Measurements from ENCODE around the gene WLS. TPM values are rescaled to one million over a fixed set of nuclear protein-coding genes. Genes with fewer than 3 reads are reported as not detected.

WLS gene
- total and polyA plus RNA-seq, 10 of the 15 experiments (the other 5 are each of a cell fraction or from before 2014, with no cell fraction given), result 0.04 to 0.36 TPM; not detected in 8

DNA sequence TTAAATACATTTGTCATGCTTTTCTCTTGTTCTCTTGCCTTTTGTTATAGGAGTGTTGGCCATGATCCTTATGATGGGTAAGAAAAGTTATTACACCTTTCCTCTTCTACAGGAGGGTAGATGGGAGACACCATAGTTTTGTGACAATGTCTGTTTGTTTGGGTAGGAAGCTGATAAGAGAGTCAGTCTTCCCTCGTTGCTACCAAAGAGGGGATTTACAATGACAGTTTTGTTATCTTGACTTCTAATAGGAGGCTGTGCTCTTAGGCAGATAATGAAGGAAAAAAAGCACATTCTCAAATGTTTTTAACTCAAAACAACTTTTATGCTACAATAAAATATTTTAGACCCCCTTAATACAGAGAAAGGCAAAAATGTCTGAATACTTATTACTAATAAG lies 48.0 kb upstream of the WLS start (continued):
- TF ChIP-seq, protein P1, sequence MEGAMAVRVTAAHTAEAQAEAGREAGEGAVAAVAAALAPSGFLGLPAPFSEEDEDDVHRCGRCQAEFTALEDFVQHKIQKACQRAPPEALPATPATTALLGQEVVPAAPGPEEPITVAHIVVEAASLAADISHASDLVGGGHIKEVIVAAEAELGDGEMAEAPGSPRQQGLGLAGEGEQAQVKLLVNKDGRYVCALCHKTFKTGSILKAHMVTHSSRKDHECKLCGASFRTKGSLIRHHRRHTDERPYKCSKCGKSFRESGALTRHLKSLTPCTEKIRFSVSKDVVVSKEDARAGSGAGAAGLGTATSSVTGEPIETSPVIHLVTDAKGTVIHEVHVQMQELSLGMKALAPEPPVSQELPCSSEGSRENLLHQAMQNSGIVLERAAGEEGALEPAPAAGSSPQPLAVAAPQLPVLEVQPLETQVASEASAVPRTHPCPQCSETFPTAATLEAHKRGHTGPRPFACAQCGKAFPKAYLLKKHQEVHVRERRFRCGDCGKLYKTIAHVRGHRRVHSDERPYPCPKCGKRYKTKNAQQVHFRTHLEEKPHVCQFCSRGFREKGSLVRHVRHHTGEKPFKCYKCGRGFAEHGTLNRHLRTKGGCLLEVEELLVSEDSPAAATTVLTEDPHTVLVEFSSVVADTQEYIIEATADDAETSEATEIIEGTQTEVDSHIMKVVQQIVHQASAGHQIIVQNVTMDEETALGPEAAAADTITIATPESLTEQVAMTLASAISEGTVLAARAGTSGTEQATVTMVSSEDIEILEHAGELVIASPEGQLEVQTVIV (IDR thresholded peaks at IDR 0.05; ENCODE audit: borderline replicate concordance, partially characterized antibody), result no peak
- TF ChIP-seq ATF7 (IDR thresholded peaks at IDR 0.05; ENCODE audit: low read depth), result no peak
- TF ChIP-seq, protein P2, sequence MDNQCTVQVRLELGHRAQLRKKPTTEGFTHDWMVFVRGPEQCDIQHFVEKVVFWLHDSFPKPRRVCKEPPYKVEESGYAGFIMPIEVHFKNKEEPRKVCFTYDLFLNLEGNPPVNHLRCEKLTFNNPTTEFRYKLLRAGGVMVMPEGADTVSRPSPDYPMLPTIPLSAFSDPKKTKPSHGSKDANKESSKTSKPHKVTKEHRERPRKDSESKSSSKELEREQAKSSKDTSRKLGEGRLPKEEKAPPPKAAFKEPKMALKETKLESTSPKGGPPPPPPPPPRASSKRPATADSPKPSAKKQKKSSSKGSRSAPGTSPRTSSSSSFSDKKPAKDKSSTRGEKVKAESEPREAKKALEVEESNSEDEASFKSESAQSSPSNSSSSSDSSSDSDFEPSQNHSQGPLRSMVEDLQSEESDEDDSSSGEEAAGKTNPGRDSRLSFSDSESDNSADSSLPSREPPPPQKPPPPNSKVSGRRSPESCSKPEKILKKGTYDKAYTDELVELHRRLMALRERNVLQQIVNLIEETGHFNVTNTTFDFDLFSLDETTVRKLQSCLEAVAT (IDR thresholded peaks at IDR 0.05), result no peak

DNA sequence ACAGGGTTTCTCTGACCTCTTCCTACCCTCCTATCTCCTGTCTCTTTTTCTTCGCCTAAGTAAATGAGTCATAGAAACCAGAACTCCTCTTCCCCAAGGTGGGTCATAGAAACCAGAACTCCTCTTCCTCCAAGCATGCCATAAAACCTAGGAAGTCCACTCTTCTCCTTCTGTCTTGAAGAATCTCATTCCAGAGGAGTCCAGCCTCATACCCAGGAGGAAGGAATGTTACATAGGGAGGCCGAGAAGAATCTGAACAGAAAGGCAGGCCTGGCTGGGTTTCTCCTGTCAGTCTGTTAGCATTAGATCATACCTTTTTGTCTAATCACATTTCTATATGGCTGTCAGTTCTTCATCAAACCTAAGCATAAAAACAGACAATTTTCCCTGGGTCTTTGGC lies 47.5 kb upstream of the WLS start:
- Histone ChIP-seq H3K9me3 (replicated peaks; ENCODE audit: control insufficient read depth, insufficient read depth, low read length) (no peaks in the 10 kb centered on the region), H3K4me3 (no peak overlapping the region), H4K20me1 (ENCODE audit: control insufficient read depth, insufficient read depth) (no peaks in the 10 kb centered on the region), H3K4me2 (ENCODE audit: control insufficient read depth, insufficient read depth) (no peak overlapping the region), H3K4me1 (ENCODE audit: control insufficient read depth, insufficient read depth, low read length) (no peaks in the 10 kb centered on the region), H3K9ac (ENCODE audit: control insufficient read depth, insufficient read depth, low read length) (no peak overlapping the region), H2AFZ (ENCODE audit: control insufficient read depth, low read depth, low read length) (no peak overlapping the region), H3K27me3 (replicated peaks in 1 of 2; ENCODE audit: control insufficient read depth in 2 of 2, insufficient read depth in 2 of 2, low read length in 1 of 2) (no peaks in the 10 kb centered on the region), H3K36me3 (ENCODE audit: control insufficient read depth in 2 of 2, insufficient read depth in 2 of 2, low read length in 1 of 2) (no peaks in the 10 kb centered on the region), H3K79me2 (ENCODE audit: control insufficient read depth, insufficient read depth, low read length) (no peaks in the 10 kb centered on the region), H3K27ac (ENCODE audit: control insufficient read depth, insufficient read depth) (no peak overlapping the region)
- ChIA-PET POLR2A (no interaction called here), CTCF (no interaction called here), RAD21 (ENCODE audit: unreplicated experiment) (no interaction called here), SMC1A (ENCODE audit: uncharacterized antibody, unreplicated experiment) (no interaction called here)
- TF ChIP-seq CBX3 (IDR thresholded peaks at IDR 0.05; ENCODE audit: borderline replicate concordance, low read depth) (no peak), SREBF2 (IDR thresholded peaks at IDR 0.05; ENCODE audit: low read length) (no peak), KAT2A (conservative IDR thresholded peaks at IDR 0.05; ENCODE audit: control insufficient read depth, low read depth, low read length) (no peak), MYB (IDR thresholded peaks at IDR 0.05; ENCODE audit: borderline replicate concordance, low read depth, low read length) (no peak), FOXM1 (IDR thresholded peaks at IDR 0.05; ENCODE audit: low read depth, low read length) (no peak), HDGF (IDR thresholded peaks at IDR 0.05) (no peak), MEF2A (IDR thresholded peaks at IDR 0.05; ENCODE audit: insufficient read depth, low read depth, low read length) (no peak)
- TF ChIP-seq, protein P3, sequence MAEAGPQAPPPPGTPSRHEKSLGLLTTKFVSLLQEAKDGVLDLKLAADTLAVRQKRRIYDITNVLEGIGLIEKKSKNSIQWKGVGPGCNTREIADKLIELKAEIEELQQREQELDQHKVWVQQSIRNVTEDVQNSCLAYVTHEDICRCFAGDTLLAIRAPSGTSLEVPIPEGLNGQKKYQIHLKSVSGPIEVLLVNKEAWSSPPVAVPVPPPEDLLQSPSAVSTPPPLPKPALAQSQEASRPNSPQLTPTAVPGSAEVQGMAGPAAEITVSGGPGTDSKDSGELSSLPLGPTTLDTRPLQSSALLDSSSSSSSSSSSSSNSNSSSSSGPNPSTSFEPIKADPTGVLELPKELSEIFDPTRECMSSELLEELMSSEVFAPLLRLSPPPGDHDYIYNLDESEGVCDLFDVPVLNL (IDR thresholded peaks at IDR 0.05; ENCODE audit: low read depth, low read length), result no peak
- TF ChIP-seq, protein P4, sequence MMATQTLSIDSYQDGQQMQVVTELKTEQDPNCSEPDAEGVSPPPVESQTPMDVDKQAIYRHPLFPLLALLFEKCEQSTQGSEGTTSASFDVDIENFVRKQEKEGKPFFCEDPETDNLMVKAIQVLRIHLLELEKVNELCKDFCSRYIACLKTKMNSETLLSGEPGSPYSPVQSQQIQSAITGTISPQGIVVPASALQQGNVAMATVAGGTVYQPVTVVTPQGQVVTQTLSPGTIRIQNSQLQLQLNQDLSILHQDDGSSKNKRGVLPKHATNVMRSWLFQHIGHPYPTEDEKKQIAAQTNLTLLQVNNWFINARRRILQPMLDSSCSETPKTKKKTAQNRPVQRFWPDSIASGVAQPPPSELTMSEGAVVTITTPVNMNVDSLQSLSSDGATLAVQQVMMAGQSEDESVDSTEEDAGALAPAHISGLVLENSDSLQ (IDR thresholded peaks at IDR 0.05), result no peak
- FAIRE-seq (no peak), ATAC-seq (no peak), DNase-seq (ENCODE audit: low read depth, low spot score) (no peak)
- no TSS peak for BruUV-seq (replicated peaks)
- 19% methylated on average over 2 of the region's 2 CpGs for WGBS (ENCODE audit: insufficient coverage, insufficient replicate concordance, low lambda C conversion rate, missing lambda C conversion rate)
- intact Hi-C loops (cut with micrococcal nuclease; ENCODE audit: unreplicated experiment), result no loop called here
- in situ Hi-C loops (cut with MboI), result no loop called here

Data from GM12878 (cell line).